Loucy (cell line): ENCODE data around the gene MAPK8IP2.

ENCODE experiments used
- H2AFZ ChIP-seq: fragments of 200-600 bp; sonication (generic); 2 replicates; pipeline ENCODE4 v1.6.0; 2016; ENCODE audit warnings: antibody characterized with exemption, mild to moderate bottlenecking, low read length, moderate library complexity
- H3F3A ChIP-seq: fragments of 200-600 bp; 2 replicates; pipeline ENCODE4 v1.6.0; 2016; ENCODE audit warnings: antibody characterized with exemption, low read depth, mild to moderate bottlenecking
- H3K27me3 ChIP-seq: fragments of 200-600 bp; sonication (generic); 2 replicates; pipeline ENCODE4 v1.6.1; 2014; ENCODE audit warnings: low read length, mild to moderate bottlenecking; ENCODE audit not compliant: insufficient read depth, poor library complexity, severe bottlenecking
- H3K36me3 ChIP-seq: fragments of 200-600 bp; sonication (generic); 2 replicates; pipeline ENCODE4 v1.6.1; 2016; ENCODE audit warnings: low read length; ENCODE audit not compliant: insufficient read depth
- H3K4me1 ChIP-seq: fragments of 200-600 bp; sonication (generic); 2 replicates; pipeline ENCODE4 v1.5.1; 2014; ENCODE audit warnings: low read length, mild to moderate bottlenecking; ENCODE audit not compliant: insufficient read depth, poor library complexity, severe bottlenecking
- H3K4me2 ChIP-seq: fragments of 200-600 bp; sonication (generic); 2 replicates; pipeline ENCODE4 v1.6.0; 2014; ENCODE audit warnings: antibody characterized with exemption, low read length, low read depth, mild to moderate bottlenecking; ENCODE audit not compliant: poor library complexity, severe bottlenecking
- H3K4me3 ChIP-seq: fragments of 200-600 bp; sonication (generic); 2 replicates; pipeline ENCODE4 v1.5.1; 2014; ENCODE audit warnings: low read length, mild to moderate bottlenecking, mixed read lengths; ENCODE audit not compliant: poor library complexity, severe bottlenecking
- H3K79me2 ChIP-seq: fragments of 200-600 bp; sonication (generic); 2 replicates; pipeline ENCODE4 v1.6.1; 2014; ENCODE audit warnings: low read length; ENCODE audit not compliant: insufficient read depth
- H3K9ac ChIP-seq: fragments of 200-600 bp; sonication (generic); 2 replicates; pipeline ENCODE4 v1.6.0; 2014; ENCODE audit warnings: mild to moderate bottlenecking, low read depth, low read length, moderate library complexity; ENCODE audit not compliant: poor library complexity, severe bottlenecking
- H3K9me2 ChIP-seq: fragments of 200-600 bp; sonication (generic); replicated peaks from 2 replicates; pipeline ENCODE4 v1.6.1; 2016; ENCODE audit warnings: low read depth, low read length, mixed read lengths
- H3K9me3 ChIP-seq: fragments of 200-600 bp; sonication (generic); 2 replicates; pipeline ENCODE4 v1.6.1; 2014; ENCODE audit warnings: mild to moderate bottlenecking, antibody characterized with exemption, low read length, low read depth; ENCODE audit not compliant: insufficient read depth
- H4K20me1 ChIP-seq: fragments of 200-600 bp; sonication (generic); 2 replicates; pipeline ENCODE4 v1.6.0; 2014; ENCODE audit warnings: antibody characterized with exemption, low read length, mild to moderate bottlenecking; ENCODE audit not compliant: insufficient read depth, poor library complexity, severe bottlenecking
- EZH2phosphoT487 ChIP-seq: fragments of 200-600 bp; IDR thresholded peaks from 2 replicates; pipeline ENCODE4 v1.6.1; 2018; ENCODE audit warnings: antibody characterized with exemption, mild to moderate bottlenecking, moderate library complexity, borderline replicate concordance
- TF ChIP-seq, protein P1 (sequence below): fragments of 200-600 bp; sonication (generic); conservative IDR thresholded peaks from 2 replicates; pipeline ENCODE4 v1.5.1; 2014; ENCODE audit warnings: mild to moderate bottlenecking, antibody characterized with exemption, low read length

MAPK8IP2 gene

DNA sequence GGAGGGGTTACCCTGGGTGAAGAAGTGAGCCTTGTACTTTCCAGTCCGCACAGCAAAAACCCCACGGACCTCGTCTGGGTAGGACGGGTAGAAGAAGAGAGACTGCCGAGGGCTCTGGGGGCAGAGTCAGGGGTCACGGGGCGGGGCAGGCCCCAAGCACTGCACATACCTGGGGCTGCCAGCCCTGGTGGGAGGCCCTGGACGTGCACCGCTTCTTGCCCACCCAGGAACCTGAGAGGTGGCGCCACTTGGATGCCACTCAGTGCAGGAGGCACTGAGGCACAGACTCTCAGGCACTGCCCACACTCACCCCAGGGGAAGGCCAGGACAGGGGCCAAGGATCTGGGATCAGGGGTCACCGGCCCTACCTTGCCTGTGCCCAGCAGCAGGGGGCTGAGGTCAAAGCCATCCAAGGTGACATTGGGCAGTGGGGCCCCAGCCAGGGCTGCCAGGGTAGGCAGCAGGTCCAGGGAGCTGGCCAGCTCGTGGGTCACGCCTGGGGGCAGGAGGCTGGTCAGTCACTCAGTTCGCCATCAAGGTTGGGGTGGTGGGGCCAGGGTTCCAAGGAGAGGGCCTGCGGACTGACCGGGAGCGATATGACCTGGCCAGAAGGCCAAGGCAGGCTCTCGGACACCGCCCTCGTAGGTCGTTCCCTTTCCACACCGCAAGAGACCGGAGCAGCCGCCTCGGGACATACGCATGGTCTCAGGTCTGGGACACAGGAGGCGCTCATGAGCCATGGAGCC, 25.1 kb downstream of the MAPK8IP2 start:
- no peaks in the 10 kb centered on the region for H3K36me3 ChIP-seq
- no peaks in the 10 kb centered on the region for H4K20me1 ChIP-seq
- H3K9me3 ChIP-seq = no peaks in the 10 kb centered on the region
- no peaks in the 10 kb centered on the region for H3K27me3 ChIP-seq
- H3K4me1 ChIP-seq = peaks cover 40% of the 10 kb centered on the region
- 0 out of 2 replicates have a peak, but pooled peaks cover 4% of the 10 kb centered on the region for H3F3A ChIP-seq
- H3K4me2 ChIP-seq = no peak overlapping the region
- H3K4me3 ChIP-seq = no peak overlapping the region
- TF ChIP-seq, protein P1, sequence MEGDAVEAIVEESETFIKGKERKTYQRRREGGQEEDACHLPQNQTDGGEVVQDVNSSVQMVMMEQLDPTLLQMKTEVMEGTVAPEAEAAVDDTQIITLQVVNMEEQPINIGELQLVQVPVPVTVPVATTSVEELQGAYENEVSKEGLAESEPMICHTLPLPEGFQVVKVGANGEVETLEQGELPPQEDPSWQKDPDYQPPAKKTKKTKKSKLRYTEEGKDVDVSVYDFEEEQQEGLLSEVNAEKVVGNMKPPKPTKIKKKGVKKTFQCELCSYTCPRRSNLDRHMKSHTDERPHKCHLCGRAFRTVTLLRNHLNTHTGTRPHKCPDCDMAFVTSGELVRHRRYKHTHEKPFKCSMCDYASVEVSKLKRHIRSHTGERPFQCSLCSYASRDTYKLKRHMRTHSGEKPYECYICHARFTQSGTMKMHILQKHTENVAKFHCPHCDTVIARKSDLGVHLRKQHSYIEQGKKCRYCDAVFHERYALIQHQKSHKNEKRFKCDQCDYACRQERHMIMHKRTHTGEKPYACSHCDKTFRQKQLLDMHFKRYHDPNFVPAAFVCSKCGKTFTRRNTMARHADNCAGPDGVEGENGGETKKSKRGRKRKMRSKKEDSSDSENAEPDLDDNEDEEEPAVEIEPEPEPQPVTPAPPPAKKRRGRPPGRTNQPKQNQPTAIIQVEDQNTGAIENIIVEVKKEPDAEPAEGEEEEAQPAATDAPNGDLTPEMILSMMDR = peak; percentile 43; the same call in 1 of the 2 replicates
- no peak for TF ChIP-seq EZH2phosphoT487
- no peak overlapping the region for H2AFZ ChIP-seq
- H3K9ac ChIP-seq = no peak overlapping the region
- no peaks in the 10 kb centered on the region for H3K9me2 ChIP-seq
- 0 out of 2 replicates have a peak, but pooled peaks cover 7% of the 10 kb centered on the region for H3K79me2 ChIP-seq

DNA sequence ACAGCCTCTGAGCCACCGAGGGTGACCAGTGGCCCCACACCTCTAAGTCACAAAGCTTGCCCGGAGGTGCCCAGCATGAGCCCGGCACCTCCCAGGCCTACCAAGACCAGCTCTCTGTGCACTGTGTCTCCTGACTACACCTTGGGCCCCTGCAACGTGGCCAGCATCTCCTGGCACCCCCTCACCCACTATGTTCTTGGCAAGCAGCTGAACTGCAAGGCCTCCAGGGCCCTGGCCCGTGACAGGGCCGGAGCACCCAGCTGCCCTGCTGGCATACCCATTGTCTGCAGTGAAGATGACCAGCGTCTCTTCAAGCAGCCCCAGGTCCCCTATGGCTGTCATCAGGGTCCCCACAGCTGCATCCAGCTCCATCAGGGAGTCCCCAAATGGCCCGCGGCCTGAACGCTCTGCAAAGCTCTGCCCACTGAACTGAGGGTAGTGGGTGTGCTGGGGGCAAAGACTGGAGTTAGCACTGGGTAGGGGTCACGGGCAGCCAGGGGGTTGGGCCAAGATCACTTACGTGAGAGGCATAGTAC, 25.8 kb downstream of the MAPK8IP2 start:
- H3K9me2 ChIP-seq = no peaks in the 10 kb centered on the region
- peak overlapping the region; percentile 91 for H3K4me2 ChIP-seq
- H3K9me3 ChIP-seq = no peaks in the 10 kb centered on the region
- H3K27me3 ChIP-seq = no peaks in the 10 kb centered on the region
- no peak overlapping the region for H3K9ac ChIP-seq
- peaks cover 35% of the 10 kb centered on the region for H3K4me1 ChIP-seq
- H3K79me2 ChIP-seq = 0 out of 2 replicates have a peak, but pooled peaks cover 7% of the 10 kb centered on the region
- TF ChIP-seq, protein P1 = 0 out of 2 replicates have a peak, but pooled peaks have one; percentile 3
- no peak for TF ChIP-seq EZH2phosphoT487
- H2AFZ ChIP-seq = no peak overlapping the region
- 0 out of 2 replicates have a peak, but pooled peaks cover 4% of the 10 kb centered on the region for H3F3A ChIP-seq
- H3K36me3 ChIP-seq = no peaks in the 10 kb centered on the region
- no peak overlapping the region for H3K4me3 ChIP-seq
- H4K20me1 ChIP-seq = no peaks in the 10 kb centered on the region

DNA sequence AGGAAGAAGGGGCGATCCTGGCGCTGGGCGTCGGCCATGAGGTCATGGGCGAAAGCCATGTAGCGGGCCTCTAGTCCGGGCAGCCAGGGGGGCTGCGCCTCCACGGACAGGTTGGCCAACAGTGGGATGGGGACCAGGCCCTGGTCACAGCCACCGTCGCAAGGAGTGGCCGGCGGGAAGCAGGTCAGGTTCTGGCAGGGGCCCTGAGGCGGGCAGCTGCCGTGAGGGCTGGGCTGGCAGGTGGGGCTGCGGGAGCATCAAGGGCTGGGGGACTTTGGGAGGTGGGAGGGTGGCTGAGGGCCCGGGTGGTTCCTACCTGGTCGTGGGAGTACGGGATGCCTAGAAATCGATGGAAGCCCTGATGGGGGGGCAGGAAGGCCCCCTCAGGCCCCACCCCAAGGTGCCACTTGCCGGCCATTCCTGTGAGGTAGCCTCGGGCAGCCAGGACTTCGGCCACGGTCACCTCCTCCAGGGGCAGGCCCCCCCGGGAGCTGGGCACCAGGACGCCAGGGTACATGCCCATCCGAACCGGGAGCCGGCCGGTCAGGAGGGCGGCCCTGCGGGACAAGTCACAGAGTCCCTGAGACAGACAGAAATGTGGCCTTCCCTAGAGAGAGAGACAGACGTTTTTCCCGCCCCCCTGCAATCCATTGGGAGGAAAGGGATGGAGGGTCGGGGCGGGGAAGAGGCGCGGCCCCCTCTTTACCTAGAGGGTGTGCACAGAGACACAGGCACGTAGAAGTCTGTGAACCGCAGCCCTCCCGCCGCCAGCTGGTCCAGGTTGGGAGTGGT, 26.5 kb downstream of the MAPK8IP2 start:
- peak overlapping the region; percentile 98 for H3K4me3 ChIP-seq
- no peaks in the 10 kb centered on the region for H3K36me3 ChIP-seq
- no peaks in the 10 kb centered on the region for H3K9me3 ChIP-seq
- H3K79me2 ChIP-seq = 0 out of 2 replicates have a peak, but pooled peaks cover 7% of the 10 kb centered on the region
- H3K27me3 ChIP-seq = no peaks in the 10 kb centered on the region
- peak overlapping the region; percentile 91 for H3K4me2 ChIP-seq
- H2AFZ ChIP-seq = peak overlapping the region; percentile 91; the same call in 1 of the 2 replicates
- H3F3A ChIP-seq = no peaks in the 10 kb centered on the region
- H4K20me1 ChIP-seq = no peaks in the 10 kb centered on the region
- TF ChIP-seq, protein P1 = no peak
- no peak for TF ChIP-seq EZH2phosphoT487
- no peaks in the 10 kb centered on the region for H3K9me2 ChIP-seq
- peak overlapping the region; percentile 97 for H3K9ac ChIP-seq
- peaks cover 36% of the 10 kb centered on the region for H3K4me1 ChIP-seq
